Stimulated activated CD8-positive, alpha-beta memory T cell treated with anti-CD3 and anti-CD28 coated beads, Interleukin-7, amount 100 ng/mL, for 48 hours (primary cell): ENCODE data around the gene SMYD3.

Source experiments
- DNase-seq, 2 donors: peaks; one replicate each; pipeline ENCODE4 v3.0.0-alpha.2; 2020; ENCODE audit warnings: low read depth in 1 of 2; ENCODE audit errors: extremely low read depth in 1 of 2

SMYD3 gene

GRCh38 chr1:246001837-246002230, 505.2 kb downstream of the SMYD3 start:
- no peak for DNase-seq

GRCh38 chr1:246001142-246001836, 505.8 kb downstream of the SMYD3 start:
- DNase-seq: no peak

DNA sequence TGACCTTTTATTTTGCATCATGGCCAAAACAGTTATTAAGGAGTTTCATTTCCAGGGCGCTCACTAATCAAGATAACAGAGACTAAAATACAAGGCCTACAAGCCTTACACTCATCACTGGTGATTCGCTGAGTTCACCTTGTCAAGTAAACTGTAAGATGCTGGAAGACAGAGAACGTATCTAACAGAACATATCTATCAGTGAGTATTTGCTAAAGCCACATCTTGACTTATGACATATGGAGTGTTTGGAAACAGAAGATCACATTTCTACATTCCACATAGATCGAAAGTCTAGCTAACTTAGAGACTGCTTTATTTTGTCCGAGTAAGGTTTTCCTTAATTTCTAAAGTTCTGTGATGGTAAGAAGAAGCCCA, 506.5 kb downstream of the SMYD3 start:
- no peak for DNase-seq

DNA sequence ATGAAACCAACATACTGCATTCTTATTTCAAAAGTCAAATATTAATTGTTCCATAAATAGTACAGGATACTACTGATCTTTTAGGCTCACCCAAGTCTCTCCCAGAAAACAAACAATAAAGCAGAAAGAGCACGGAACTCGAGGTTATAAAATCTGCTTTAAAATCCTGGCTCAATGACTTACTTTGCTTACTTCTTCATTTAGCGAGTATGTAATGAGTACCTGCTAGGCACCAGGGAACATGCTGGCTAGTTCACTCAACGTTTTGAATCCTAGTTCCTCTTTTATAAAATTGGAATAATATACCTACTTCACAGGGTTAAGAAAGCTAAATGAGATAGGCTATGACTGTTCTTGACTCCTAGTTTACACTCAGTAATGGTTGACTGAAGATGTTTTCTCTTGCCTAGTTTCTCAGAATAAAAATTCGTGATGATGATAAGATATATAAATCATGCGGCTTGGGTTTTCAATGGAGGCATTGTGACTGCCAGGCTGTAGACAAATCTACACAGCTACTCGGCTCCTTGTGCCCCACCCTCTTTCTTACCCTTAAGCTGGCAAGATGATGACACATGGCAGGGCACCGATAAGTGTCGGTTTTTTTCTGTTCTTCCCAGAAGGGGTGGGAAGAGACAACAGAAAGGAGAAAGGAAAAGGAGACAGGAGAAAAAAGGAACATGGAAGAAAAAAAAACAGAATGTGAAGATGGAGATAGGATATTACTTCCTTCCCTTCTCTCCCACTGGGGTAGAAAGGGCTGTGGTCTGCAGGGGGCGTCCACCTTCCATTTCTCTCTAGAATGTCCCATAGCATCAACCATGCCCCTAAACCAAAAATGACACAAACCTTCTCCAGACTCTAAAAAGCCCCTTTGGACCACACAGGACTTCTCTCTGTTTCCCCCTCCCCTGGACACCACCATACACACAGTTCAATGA, 507.1 kb downstream of the SMYD3 start:
- DNase-seq: no peak

DNA sequence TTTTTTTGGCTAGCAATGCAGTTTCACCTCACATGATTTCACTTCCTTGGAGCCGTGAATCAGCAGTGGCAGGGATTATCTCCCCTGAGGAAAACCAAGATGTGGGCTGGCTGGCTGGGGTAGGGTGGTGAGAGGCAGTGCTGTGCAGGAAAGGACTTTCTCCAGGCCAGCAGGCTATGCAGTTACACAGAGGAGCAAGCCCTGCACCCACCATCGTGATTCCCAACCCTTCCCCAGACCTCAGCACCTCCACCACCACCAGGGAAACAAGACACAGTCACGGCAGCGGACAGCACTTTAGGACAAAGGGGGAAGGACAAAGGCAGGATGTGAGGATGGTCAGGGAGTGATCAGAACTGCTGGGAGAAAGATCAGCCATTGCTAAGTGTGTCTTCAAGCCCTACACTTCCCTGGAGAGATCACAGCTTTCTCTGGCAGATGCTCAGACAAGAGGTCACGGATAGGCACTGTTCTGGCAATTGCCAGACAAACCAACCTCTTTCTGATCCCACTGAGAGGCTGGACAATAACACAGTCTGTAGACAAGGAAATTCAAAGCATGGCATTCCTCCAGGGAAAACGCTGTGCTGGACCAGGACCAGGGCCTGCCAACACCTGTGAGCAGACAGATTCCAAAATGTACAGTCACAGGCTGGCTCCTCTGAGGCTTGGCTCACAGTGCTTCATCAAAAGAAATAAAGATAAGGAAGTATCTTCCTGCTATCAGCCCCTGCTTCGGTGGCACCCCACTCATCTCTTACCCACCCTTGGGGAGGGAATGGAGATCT, 509.4 kb downstream of the SMYD3 start:
- no peak for DNase-seq

- no peak for DNase-seq
These were observed 510.3 kb downstream of the SMYD3 start for GRCh38 chr1:245996811-245997210.

- DNase-seq: no peak
These were observed 511.6 kb downstream of the SMYD3 start for GRCh38 chr1:245995474-245995873.

DNA sequence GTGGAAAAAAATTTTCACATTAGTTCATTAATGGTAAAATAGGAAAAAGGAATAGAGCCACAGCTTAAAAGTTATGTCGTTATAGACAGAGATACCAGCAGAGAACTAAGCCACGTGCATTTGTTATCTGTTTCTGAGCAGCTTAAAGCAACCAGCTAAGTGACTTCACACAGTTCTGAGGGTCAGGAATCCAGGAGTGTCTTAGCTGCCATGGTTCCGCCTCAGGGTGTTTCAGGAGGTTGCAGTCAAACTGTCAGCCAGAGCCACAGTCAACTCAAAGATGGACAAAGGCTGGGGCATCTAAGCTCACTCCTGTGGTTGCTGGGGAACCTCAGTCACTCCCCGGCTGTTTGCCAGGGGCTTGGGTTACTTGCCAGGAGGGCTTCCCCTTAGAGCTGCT, 515.8 kb downstream of the SMYD3 start:
- no peak for DNase-seq

GRCh38 chr1:245990315-245991022, 516.6 kb downstream of the SMYD3 start:
- DNase-seq: no peak

- no peak for DNase-seq
These were observed 518.5 kb downstream of the SMYD3 start for GRCh38 chr1:245988393-245989078.

GRCh38 chr1:245987997-245988392, 519.1 kb downstream of the SMYD3 start:
- DNase-seq: no peak

- no peak for DNase-seq
These were observed 519.5 kb downstream of the SMYD3 start for GRCh38 chr1:245987577-245987976.

GRCh38 chr1:245987219-245987545, 519.9 kb downstream of the SMYD3 start:
- no peak for DNase-seq

GRCh38 chr1:245986404-245987218, 520.5 kb downstream of the SMYD3 start:
- DNase-seq: no peak

GRCh38 chr1:245984390-245985155, 522.5 kb downstream of the SMYD3 start:
- DNase-seq: no peak

GRCh38 chr1:245983294-245983967, 523.6 kb downstream of the SMYD3 start:
- no peak for DNase-seq

DNA sequence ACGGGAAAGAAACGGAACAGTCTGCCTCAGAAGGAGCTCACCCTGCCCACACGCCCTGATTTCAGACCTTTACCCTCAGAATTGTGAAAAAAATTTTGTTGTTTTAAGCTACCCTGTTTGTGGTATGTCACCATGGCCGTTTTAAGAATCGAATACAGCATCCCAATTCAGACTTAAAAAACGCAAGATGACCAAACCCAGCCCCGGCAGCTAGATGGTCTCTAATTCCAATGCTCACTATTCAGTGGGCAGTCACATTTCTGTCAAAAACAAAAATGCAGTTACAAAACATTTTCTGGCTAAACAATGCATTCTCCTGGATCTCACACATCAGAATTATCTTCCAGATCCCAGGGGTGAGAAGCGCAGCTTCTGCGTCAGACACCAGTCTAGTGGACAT, 527.5 kb downstream of the SMYD3 start:
- DNase-seq: no peak

GRCh38 chr1:245978915-245979314, 528.2 kb downstream of the SMYD3 start:
- DNase-seq: no peak
